ENCODE measurements around the gene SPON2. TPM values are rescaled to one million over a fixed set of nuclear protein-coding genes. Genes with fewer than 3 reads are reported as not detected.

Gene SPON2
- 0.60 to 11.9 TPM (median 3.3 TPM) in 3 replicates for polyA plus RNA-seq
- polyA plus RNA-seq (2011; ENCODE audit: low read depth): 2.9 TPM
- polyA plus RNA-seq (2011; cell fraction: cytosol; rRNA removed): 0.98 and 3.2 TPM in 2 replicates
- 7.2 and 11.6 TPM in 2 replicates for polyA plus RNA-seq (2011; cell fraction: nucleus; rRNA removed)
- 1.2 and 5.4 TPM in 2 replicates for polyA plus RNA-seq (2012; ENCODE audit: low replicate concordance)
- 0.32 to 2.1 TPM in 2 of 3 replicates, not detected in the other for polyA minus RNA-seq
- polyA minus RNA-seq (2011; cell fraction: cytosol; rRNA and poly(A)+ RNA removed): 9.6 TPM
- polyA minus RNA-seq (2011; cell fraction: nucleus; rRNA and poly(A)+ RNA removed): 6.4 and 7.0 TPM in 2 replicates

DNA sequence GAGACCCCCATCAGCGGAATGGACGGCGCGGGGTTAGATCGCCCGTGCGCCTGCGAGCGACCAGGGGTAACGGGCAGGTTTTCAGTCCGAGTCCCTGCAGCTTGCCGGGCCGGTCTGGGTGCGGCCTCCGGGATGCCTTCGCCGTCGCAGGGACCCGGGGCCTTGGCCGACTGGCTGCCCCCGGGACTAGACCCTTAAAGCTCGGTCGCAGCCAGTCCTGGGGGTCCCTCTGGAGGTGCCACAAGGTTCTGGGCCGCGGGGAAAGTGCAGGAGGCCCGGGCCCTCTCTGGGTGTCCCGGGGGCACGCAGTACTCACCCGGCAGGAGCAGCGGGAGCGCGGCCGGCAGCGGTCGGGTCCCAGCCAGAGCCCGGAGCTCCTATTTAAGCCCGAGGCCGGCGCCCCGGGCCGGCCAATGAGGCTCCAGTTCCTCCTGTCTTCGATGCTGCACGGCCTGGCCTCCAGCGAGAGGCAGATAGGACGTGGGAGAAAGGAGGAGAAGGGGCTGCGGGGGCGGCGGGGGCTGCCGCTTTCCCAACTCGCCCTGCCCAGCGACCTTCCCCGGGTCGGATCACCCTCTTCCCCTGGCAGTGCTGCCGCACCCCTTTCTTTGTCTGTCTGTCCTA lies at the start of gene SPON2:
Gene SPON2, minus strand, starts transcription at position 356 of the 624 bp plus-strand sequence.
- no peaks in the 10 kb centered on the region for H3K9me3 ChIP-seq (ENCODE audit: control insufficient read depth, low read depth, low read length)
- H3K9ac ChIP-seq (ENCODE audit: control insufficient read depth, extremely low read depth, insufficient read depth, low read length): no peak within 1 kb of the TSS
- no peaks in the 10 kb centered on the region for H3K79me2 ChIP-seq (ENCODE audit: control insufficient read depth, insufficient read depth, low read length)
- no peak for DNase-seq (ENCODE audit: low read depth, low spot score)
- dilution Hi-C loops (cut with MboI; ENCODE audit: extremely low pct_ligation_motif_present, low sequenced_read_pairs): no loop called here
- TF ChIP-seq EZH2 (IDR thresholded peaks at IDR 0.05; ENCODE audit: low read length): peak; percentile 100
- TF ChIP-seq, protein P1, sequence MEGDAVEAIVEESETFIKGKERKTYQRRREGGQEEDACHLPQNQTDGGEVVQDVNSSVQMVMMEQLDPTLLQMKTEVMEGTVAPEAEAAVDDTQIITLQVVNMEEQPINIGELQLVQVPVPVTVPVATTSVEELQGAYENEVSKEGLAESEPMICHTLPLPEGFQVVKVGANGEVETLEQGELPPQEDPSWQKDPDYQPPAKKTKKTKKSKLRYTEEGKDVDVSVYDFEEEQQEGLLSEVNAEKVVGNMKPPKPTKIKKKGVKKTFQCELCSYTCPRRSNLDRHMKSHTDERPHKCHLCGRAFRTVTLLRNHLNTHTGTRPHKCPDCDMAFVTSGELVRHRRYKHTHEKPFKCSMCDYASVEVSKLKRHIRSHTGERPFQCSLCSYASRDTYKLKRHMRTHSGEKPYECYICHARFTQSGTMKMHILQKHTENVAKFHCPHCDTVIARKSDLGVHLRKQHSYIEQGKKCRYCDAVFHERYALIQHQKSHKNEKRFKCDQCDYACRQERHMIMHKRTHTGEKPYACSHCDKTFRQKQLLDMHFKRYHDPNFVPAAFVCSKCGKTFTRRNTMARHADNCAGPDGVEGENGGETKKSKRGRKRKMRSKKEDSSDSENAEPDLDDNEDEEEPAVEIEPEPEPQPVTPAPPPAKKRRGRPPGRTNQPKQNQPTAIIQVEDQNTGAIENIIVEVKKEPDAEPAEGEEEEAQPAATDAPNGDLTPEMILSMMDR (optimal IDR thresholded peaks at IDR 0.05 in 1 of 3, IDR thresholded peaks at IDR 0.05 in 1 of 3, conservative IDR thresholded peaks at IDR 0.05 in 1 of 3; ENCODE audit: extremely low read depth in 1 of 3, insufficient read depth in 2 of 3, low read length in 3 of 3): no peak
- no peak within 1 kb of the TSS for H3K4me2 ChIP-seq (ENCODE audit: control insufficient read depth, extremely low read depth, insufficient read depth, low read depth, low read length)
- FAIRE-seq: no peak
- peaks cover 13% of the 10 kb centered on the region for H3K4me1 ChIP-seq (ENCODE audit: control insufficient read depth, extremely low read depth, insufficient read depth, low read length)
- no peaks in the 10 kb centered on the region for H3K9me1 ChIP-seq (ENCODE audit: control insufficient read depth, extremely low read depth, insufficient read depth, low read length)
- no peaks in the 10 kb centered on the region for H3K36me3 ChIP-seq (ENCODE audit: control insufficient read depth in 2 of 2, extremely low read depth in 1 of 2, insufficient read depth in 2 of 2, low read length in 2 of 2)
- H3K4me3 ChIP-seq (ENCODE audit: control insufficient read depth in 2 of 3, extremely low read depth in 1 of 3, insufficient read depth in 2 of 3, low read depth in 1 of 3, low read length in 3 of 3): peak within 1 kb of the TSS in 1 of 3 experiments; percentile 30
- peaks cover 69% of the 10 kb centered on the region for H3K27me3 ChIP-seq (ENCODE audit: control insufficient read depth, extremely low read depth, insufficient read depth, low read length)
- H2AFZ ChIP-seq (ENCODE audit: control insufficient read depth, low read length): no peak within 1 kb of the TSS
- no peak within 1 kb of the TSS for H3K27ac ChIP-seq (ENCODE audit: control insufficient read depth, insufficient read depth, low read length)
- H4K20me1 ChIP-seq (ENCODE audit: control insufficient read depth, extremely low read depth, insufficient read depth, low read length): peaks cover 2% of the 10 kb centered on the region

DNA sequence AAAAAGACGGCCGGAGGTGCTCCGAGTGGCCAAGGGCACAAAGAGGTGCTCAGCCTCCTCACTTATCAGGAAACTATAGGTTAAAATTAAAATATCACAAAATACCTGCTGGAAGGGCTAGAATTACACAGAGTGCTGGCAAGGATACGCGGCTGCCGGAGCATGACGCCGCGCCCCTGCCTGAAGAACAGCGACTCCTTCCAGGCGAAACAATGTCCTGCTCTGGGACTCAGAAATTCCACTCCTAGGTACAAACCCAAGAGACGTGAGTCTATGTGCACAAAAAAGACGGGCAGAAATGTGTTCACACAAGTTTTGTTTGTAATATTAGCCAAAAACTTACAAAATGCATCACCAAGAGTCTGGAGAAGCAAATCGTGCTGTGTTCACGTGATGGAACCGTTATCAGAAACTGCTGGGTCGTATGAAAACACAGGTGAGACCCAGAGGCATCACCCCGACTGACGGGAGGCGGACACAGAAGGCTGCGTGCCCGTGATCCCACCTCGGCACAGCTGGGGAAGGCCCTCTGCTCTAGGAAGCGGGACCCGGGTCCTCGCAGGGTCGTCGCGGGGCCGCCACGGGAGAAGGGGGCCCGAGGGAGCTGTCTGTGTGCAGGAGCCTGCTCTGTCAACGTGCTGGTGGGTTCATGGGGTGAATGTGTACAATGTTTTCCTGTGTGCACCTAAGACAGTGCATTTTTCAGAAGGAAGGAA lies 48.9 kb upstream of the SPON2 start:
- no peak overlapping the region for H3K4me3 ChIP-seq (ENCODE audit: control insufficient read depth in 2 of 3, extremely low read depth in 1 of 3, insufficient read depth in 2 of 3, low read depth in 1 of 3, low read length in 3 of 3)
- H3K27ac ChIP-seq (ENCODE audit: control insufficient read depth, insufficient read depth, low read length): no peak overlapping the region
- FAIRE-seq (no peak), DNase-seq (ENCODE audit: low read depth, low spot score) (no peak)
- H3K27me3 ChIP-seq (ENCODE audit: control insufficient read depth, extremely low read depth, insufficient read depth, low read length): no peaks in the 10 kb centered on the region
- H3K9me3 ChIP-seq (ENCODE audit: control insufficient read depth, low read depth, low read length): no peaks in the 10 kb centered on the region
- peaks cover 3% of the 10 kb centered on the region for H4K20me1 ChIP-seq (ENCODE audit: control insufficient read depth, extremely low read depth, insufficient read depth, low read length)
- peaks cover 30% of the 10 kb centered on the region for H3K4me1 ChIP-seq (ENCODE audit: control insufficient read depth, extremely low read depth, insufficient read depth, low read length)
- H3K79me2 ChIP-seq (ENCODE audit: control insufficient read depth, insufficient read depth, low read length): peaks cover under 1% of the 10 kb centered on the region
- no peak for TF ChIP-seq EZH2 (IDR thresholded peaks at IDR 0.05; ENCODE audit: low read length)
- TF ChIP-seq, protein P1 (optimal IDR thresholded peaks at IDR 0.05 in 1 of 3, IDR thresholded peaks at IDR 0.05 in 1 of 3, conservative IDR thresholded peaks at IDR 0.05 in 1 of 3; ENCODE audit: extremely low read depth in 1 of 3, insufficient read depth in 2 of 3, low read length in 3 of 3): no peak
- H3K4me2 ChIP-seq (ENCODE audit: control insufficient read depth, extremely low read depth, insufficient read depth, low read depth, low read length): no peak overlapping the region
- H3K9ac ChIP-seq (ENCODE audit: control insufficient read depth, extremely low read depth, insufficient read depth, low read length): no peak overlapping the region
- peaks cover 5% of the 10 kb centered on the region for H3K9me1 ChIP-seq (ENCODE audit: control insufficient read depth, extremely low read depth, insufficient read depth, low read length)
- H2AFZ ChIP-seq (ENCODE audit: control insufficient read depth, low read length): no peak overlapping the region
- peaks cover 15 to 33% of the 10 kb centered on the region in 2 experiments for H3K36me3 ChIP-seq (ENCODE audit: control insufficient read depth in 2 of 2, extremely low read depth in 1 of 2, insufficient read depth in 2 of 2, low read length in 2 of 2)
- dilution Hi-C loops (cut with MboI; ENCODE audit: extremely low pct_ligation_motif_present, low sequenced_read_pairs): no loop called here

Measured in keratinocyte (primary cell).